ENCODE data around the gene YAF2.

DNA sequence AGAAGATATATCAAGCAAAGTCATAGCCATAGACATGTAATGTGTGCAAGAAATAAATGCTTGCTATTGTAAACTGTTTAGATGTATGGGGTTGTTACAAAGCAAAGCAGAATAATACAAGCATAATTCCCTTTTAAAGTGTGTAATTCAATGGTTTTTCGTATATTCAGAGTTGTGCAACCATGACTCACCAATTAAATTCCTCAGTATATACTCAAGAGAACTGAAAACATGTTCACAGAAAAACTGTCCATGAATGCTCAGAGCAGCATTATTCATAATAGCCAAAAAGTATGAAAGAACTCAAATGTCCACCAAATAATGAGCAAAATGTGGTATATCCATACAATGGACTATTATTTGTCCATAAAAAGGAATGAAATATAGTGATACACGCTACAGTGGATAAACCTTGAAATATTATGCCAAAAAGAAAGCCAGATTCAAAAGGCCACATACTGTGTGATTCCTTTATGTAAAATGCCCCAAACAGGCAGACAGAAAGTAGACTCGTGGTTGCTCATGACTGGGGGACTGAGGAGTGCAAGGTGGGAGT is 102.7 kb downstream of the YAF2 start:
- TF ChIP-seq, protein P1, sequence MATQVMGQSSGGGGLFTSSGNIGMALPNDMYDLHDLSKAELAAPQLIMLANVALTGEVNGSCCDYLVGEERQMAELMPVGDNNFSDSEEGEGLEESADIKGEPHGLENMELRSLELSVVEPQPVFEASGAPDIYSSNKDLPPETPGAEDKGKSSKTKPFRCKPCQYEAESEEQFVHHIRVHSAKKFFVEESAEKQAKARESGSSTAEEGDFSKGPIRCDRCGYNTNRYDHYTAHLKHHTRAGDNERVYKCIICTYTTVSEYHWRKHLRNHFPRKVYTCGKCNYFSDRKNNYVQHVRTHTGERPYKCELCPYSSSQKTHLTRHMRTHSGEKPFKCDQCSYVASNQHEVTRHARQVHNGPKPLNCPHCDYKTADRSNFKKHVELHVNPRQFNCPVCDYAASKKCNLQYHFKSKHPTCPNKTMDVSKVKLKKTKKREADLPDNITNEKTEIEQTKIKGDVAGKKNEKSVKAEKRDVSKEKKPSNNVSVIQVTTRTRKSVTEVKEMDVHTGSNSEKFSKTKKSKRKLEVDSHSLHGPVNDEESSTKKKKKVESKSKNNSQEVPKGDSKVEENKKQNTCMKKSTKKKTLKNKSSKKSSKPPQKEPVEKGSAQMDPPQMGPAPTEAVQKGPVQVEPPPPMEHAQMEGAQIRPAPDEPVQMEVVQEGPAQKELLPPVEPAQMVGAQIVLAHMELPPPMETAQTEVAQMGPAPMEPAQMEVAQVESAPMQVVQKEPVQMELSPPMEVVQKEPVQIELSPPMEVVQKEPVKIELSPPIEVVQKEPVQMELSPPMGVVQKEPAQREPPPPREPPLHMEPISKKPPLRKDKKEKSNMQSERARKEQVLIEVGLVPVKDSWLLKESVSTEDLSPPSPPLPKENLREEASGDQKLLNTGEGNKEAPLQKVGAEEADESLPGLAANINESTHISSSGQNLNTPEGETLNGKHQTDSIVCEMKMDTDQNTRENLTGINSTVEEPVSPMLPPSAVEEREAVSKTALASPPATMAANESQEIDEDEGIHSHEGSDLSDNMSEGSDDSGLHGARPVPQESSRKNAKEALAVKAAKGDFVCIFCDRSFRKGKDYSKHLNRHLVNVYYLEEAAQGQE (IDR thresholded peaks at IDR 0.05; ENCODE audit: insufficient replicate concordance, low read depth): no peak
- TF ChIP-seq, protein P2, sequence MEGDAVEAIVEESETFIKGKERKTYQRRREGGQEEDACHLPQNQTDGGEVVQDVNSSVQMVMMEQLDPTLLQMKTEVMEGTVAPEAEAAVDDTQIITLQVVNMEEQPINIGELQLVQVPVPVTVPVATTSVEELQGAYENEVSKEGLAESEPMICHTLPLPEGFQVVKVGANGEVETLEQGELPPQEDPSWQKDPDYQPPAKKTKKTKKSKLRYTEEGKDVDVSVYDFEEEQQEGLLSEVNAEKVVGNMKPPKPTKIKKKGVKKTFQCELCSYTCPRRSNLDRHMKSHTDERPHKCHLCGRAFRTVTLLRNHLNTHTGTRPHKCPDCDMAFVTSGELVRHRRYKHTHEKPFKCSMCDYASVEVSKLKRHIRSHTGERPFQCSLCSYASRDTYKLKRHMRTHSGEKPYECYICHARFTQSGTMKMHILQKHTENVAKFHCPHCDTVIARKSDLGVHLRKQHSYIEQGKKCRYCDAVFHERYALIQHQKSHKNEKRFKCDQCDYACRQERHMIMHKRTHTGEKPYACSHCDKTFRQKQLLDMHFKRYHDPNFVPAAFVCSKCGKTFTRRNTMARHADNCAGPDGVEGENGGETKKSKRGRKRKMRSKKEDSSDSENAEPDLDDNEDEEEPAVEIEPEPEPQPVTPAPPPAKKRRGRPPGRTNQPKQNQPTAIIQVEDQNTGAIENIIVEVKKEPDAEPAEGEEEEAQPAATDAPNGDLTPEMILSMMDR (IDR thresholded peaks at IDR 0.05; ENCODE audit: insufficient read depth, low read length): no peak
- TF ChIP-seq POLR2AphosphoS5 (IDR thresholded peaks at IDR 0.05; ENCODE audit: low read depth) (no peak), SPI1 (IDR thresholded peaks at IDR 0.05; ENCODE audit: borderline replicate concordance, low read depth) (no peak), GABPA (IDR thresholded peaks at IDR 0.05; ENCODE audit: low read depth) (no peak)

All from HL-60 (cell line).